SK-N-SH (cell line): ENCODE data around the gene NEK2. TPM values are rescaled to one million over a fixed set of nuclear protein-coding genes. Genes with fewer than 3 reads are reported as not detected.

Experiments
- CTCF ChIA-PET: fragments of 300-600, 350-600 bp; formaldehyde crosslinking; extraction: SDS; loops from one replicate; lab custom pipeline; 2021; lab: Yijun Ruan, JAX
- POLR2A ChIA-PET: fragments of 350-600 bp; sonication (Branson Sonifier 250); formaldehyde crosslinking; extraction: SDS; loops from one replicate; lab custom pipeline; 2020; ENCODE audit warnings: antibody characterized with exemption, inconsistent platforms; lab: Yijun Ruan, JAX
- DNase-seq: peaks from one replicate; pipeline ENCODE4 v3.0.0; 2012
- H2AFZ ChIP-seq: fragments of 200-600 bp; sonication (generic); 2 replicates; pipeline ENCODE4 v1.8.1; 2016; ENCODE audit warnings: antibody characterized with exemption, mild to moderate bottlenecking, low read depth
- H3F3A ChIP-seq: fragments of 200-600 bp; sonication (generic); replicated peaks from 2 replicates; pipeline ENCODE3; 2016; ENCODE audit warnings: antibody characterized with exemption, mild to moderate bottlenecking; ENCODE audit not compliant: insufficient read depth
- H3K27ac ChIP-seq, 2 experiments: fragments of 200-500 bp in 1 of 2; fragments of 200-600 bp in 1 of 2; sonication (Bioruptor generic) in 1 of 2; sonication (generic), shearing (Covaris generic) in 1 of 2; 2 replicates each; pipeline versions ENCODE4 v1.5.1 to v1.6.1; 2014 to 2016; ENCODE audit warnings: low read depth in 2 of 2, inconsistent platforms in 1 of 2, low read length in 1 of 2, mild to moderate bottlenecking in 1 of 2, mixed read lengths in 1 of 2
- H3K27me3 ChIP-seq: fragments of 200-600 bp; sonication (generic), shearing (Covaris generic); 2 replicates; pipeline ENCODE4 v1.6.1; 2016; ENCODE audit warnings: mixed run types; ENCODE audit not compliant: insufficient read depth
- H3K36me3 ChIP-seq, 2 experiments: fragments of 200-500 bp in 1 of 2; fragments of 200-600 bp in 1 of 2; sonication (Bioruptor generic) in 1 of 2; sonication (generic) in 1 of 2; replicated peaks in 1 of 2; 2 replicates each; pipeline versions ENCODE3 to v1.5.1; 2014 to 2016; ENCODE audit warnings: low read length in 1 of 2, mild to moderate bottlenecking in 1 of 2; ENCODE audit not compliant: insufficient read depth in 2 of 2, control insufficient read depth in 1 of 2
- H3K4me1 ChIP-seq, 2 experiments: fragments of 200-500 bp in 1 of 2; fragments of 200-600 bp in 1 of 2; sonication (Bioruptor generic) in 1 of 2; sonication (generic), shearing (Covaris generic) in 1 of 2; 2 replicates each; pipeline versions ENCODE4 v1.5.1 to v1.6.1; 2014 to 2016; ENCODE audit warnings: low read depth in 1 of 2, low read length in 1 of 2, mixed run types in 1 of 2; ENCODE audit not compliant: insufficient read depth in 2 of 2, control insufficient read depth in 1 of 2
- H3K4me2 ChIP-seq: fragments of 200-600 bp; sonication (generic), shearing (Covaris generic); 2 replicates; pipeline ENCODE4 v1.6.1; 2017; ENCODE audit warnings: mixed run types
- H3K4me3 ChIP-seq, 2 experiments: fragments of 200-500 bp in 1 of 2; fragments of 200-600 bp in 1 of 2; sonication (Bioruptor generic) in 1 of 2; sonication (generic), shearing (Covaris generic) in 1 of 2; 2 replicates each; pipeline versions ENCODE4 v1.5.1 to v1.8.1; 2014 to 2016; ENCODE audit warnings: low read depth in 2 of 2, inconsistent platforms in 1 of 2, low read length in 1 of 2, mild to moderate bottlenecking in 1 of 2, mixed read lengths in 1 of 2, moderate library complexity in 1 of 2
- H3K79me2 ChIP-seq: fragments of 200-600 bp; sonication (generic); 2 replicates; pipeline ENCODE4 v1.8.1; 2017; ENCODE audit warnings: mild to moderate bottlenecking; ENCODE audit not compliant: insufficient read depth
- H3K9ac ChIP-seq: fragments of 200-600 bp; sonication (generic); 2 replicates; pipeline ENCODE4 v1.6.1; 2017; ENCODE audit warnings: mixed run types
- H3K9me2 ChIP-seq: fragments of 200-600 bp; sonication (generic); 2 replicates; pipeline ENCODE4 v1.6.1; 2017; ENCODE audit warnings: mixed run types
- H3K9me3 ChIP-seq: fragments of 200-600 bp; sonication (generic); 2 replicates; pipeline ENCODE4 v1.6.1; 2017; ENCODE audit warnings: mixed run types, mild to moderate bottlenecking, moderate library complexity
- H4K20me1 ChIP-seq: fragments of 200-600 bp; sonication (generic); 2 replicates; pipeline ENCODE4 v1.6.1; 2017; ENCODE audit warnings: mild to moderate bottlenecking, mixed run types; ENCODE audit not compliant: insufficient read depth
- CHD2 ChIP-seq: fragments of 150-350 bp; IDR thresholded peaks from 2 replicates; pipeline ENCODE4 v1.6.1; 2018; ENCODE audit warnings: low read length; ENCODE audit not compliant: partially characterized antibody
- EP300 ChIP-seq, 2 experiments: IDR thresholded peaks; 2 replicates each; pipeline versions ENCODE4 v1.4.0 to v1.6.1; 2012; ENCODE audit warnings: borderline replicate concordance in 1 of 2, low read depth in 1 of 2, low read length in 1 of 2
- FOSL2 ChIP-seq: IDR thresholded peaks from 2 replicates; pipeline ENCODE4 v1.4.0; 2012; ENCODE audit warnings: low read depth, mild to moderate bottlenecking, moderate library complexity, borderline replicate concordance
- FOXM1 ChIP-seq: IDR thresholded peaks from 2 replicates; pipeline ENCODE4 v1.4.0; 2012; ENCODE audit warnings: low read depth, mild to moderate bottlenecking
- GABPA ChIP-seq: IDR thresholded peaks from 2 replicates; pipeline ENCODE4 v1.4.0; 2012; ENCODE audit warnings: low read depth, mild to moderate bottlenecking
- GATA2 ChIP-seq: sonication (generic); formaldehyde crosslinking; IDR thresholded peaks from 2 replicates; pipeline ENCODE4 v1.5.0; 2020; ENCODE audit warnings: mild to moderate bottlenecking, missing genetic modification reagents
- JUND ChIP-seq: IDR thresholded peaks from 2 replicates; pipeline ENCODE4 v1.4.0; 2012
- MAX ChIP-seq: IDR thresholded peaks from 2 replicates; pipeline ENCODE4 v1.4.0; 2012; ENCODE audit warnings: low read depth
- MEF2A ChIP-seq: IDR thresholded peaks from 2 replicates; pipeline ENCODE4 v1.4.0; 2012; ENCODE audit warnings: low read depth, borderline replicate concordance
- NFIC ChIP-seq: IDR thresholded peaks from 2 replicates; pipeline ENCODE4 v1.4.0; 2012; ENCODE audit warnings: borderline replicate concordance
- RAD21 ChIP-seq: IDR thresholded peaks from 2 replicates; pipeline ENCODE4 v1.6.1; 2012; ENCODE audit warnings: mild to moderate bottlenecking, low read length
- REST ChIP-seq: IDR thresholded peaks from 2 replicates; pipeline ENCODE4 v1.6.1; 2012; ENCODE audit warnings: mild to moderate bottlenecking, low read depth, low read length, moderate library complexity
- SIN3A ChIP-seq: IDR thresholded peaks from 2 replicates; pipeline ENCODE4 v1.6.1; 2012; ENCODE audit warnings: low read depth, mild to moderate bottlenecking, low read length, moderate library complexity, borderline replicate concordance
- TAF1 ChIP-seq: IDR thresholded peaks from 2 replicates; pipeline ENCODE4 v1.6.1; 2012; ENCODE audit warnings: low read depth, mild to moderate bottlenecking, low read length, moderate library complexity, borderline replicate concordance
- TCF12 ChIP-seq: IDR thresholded peaks from 2 replicates; pipeline ENCODE4 v1.4.0; 2012
- WGBS: methylation state at CpG from one replicate; pipeline ENCODE4 v1.1.6; 2017; ENCODE audit warnings: low lambda C conversion rate; 5-methylcytosine and 5-hydroxymethylcytosine counted together
- polyA plus RNA-seq, 3 experiments: library from polyadenylated mRNA; depleted of rRNA; stranded (reverse); fragments of >200 nt; gene quantifications; 2 replicates each; pipeline ENCODE4 v1.2.3, GENCODE V29; 2012

Gene NEK2
- polyA plus RNA-seq, 1 of the 3 experiments (the other 2 are of a cell fraction) = 9.4 TPM

- no peak for DNase-seq
- H3K4me2 ChIP-seq = peak overlapping the region; percentile 17; the same call in 1 of the 2 replicates
- POLR2A ChIA-PET = no interaction called here
- WGBS = 70% methylated on average over 8 of the region's 13 CpGs
- CTCF ChIA-PET = interaction anchor here (0.9 to 4.0 kb wide), 10 partner anchors 10 to 309 kb away, joined by 3 to 16 read pairs (median 4); no protein-coding TSS in a partner anchor
- no peak overlapping the region for H3K9ac ChIP-seq
- peaks cover 15 to 19% of the 10 kb centered on the region in 2 experiments; a peak in 3 of 4 replicates for H3K4me1 ChIP-seq
- no peaks in the 10 kb centered on the region for H4K20me1 ChIP-seq
- H3K9me2 ChIP-seq = no peaks in the 10 kb centered on the region
- H3K9me3 ChIP-seq = no peaks in the 10 kb centered on the region
- peak overlapping the region; percentile 53; the same call in 1 of the 2 replicates for H2AFZ ChIP-seq
- no peak for TF ChIP-seq CHD2
- no peak for TF ChIP-seq GABPA
- TF ChIP-seq EP300 (IDR thresholded peaks at IDR 0.05; ENCODE audit: borderline replicate concordance in 1 of 2, low read depth in 1 of 2, low read length in 1 of 2) = no peak
- peak; percentile 30; the same call in 1 of the 2 replicates for TF ChIP-seq TCF12
- TF ChIP-seq MAX = peak; percentile 47; the same call in 1 of the 2 replicates
- no peak for TF ChIP-seq JUND
- 0 out of 2 replicates have a peak, but pooled peaks have one; percentile 15 for TF ChIP-seq TAF1
- peak; percentile 45 for TF ChIP-seq NFIC
- H3F3A ChIP-seq = peaks cover 14% of the 10 kb centered on the region
- H3K4me3 ChIP-seq = no peak overlapping the region
- H3K27ac ChIP-seq = peak overlapping the region in 1 of 2 experiments; percentile 63; a peak in 3 of 4 replicates
- no peaks in the 10 kb centered on the region for H3K36me3 ChIP-seq
- H3K27me3 ChIP-seq = no peaks in the 10 kb centered on the region
- H3K79me2 ChIP-seq = no peaks in the 10 kb centered on the region
Measured at GRCh38 chr1:211632808-211633523, 42.5 kb downstream of the NEK2 start.

- H3K36me3 ChIP-seq = no peaks in the 10 kb centered on the region
- no peaks in the 10 kb centered on the region for H3K79me2 ChIP-seq
- no peaks in the 10 kb centered on the region for H3K9me3 ChIP-seq
- WGBS = 88% methylated on average over 14 of the region's 16 CpGs
- no peaks in the 10 kb centered on the region for H3K9me2 ChIP-seq
- H3K27me3 ChIP-seq = no peaks in the 10 kb centered on the region
- ChIA-PET CTCF (interaction anchor here (0.9 to 4.0 kb wide), 10 partner anchors 9 to 308 kb away, joined by 3 to 16 read pairs (median 4); no protein-coding TSS in a partner anchor), POLR2A (interaction anchor here (0.7 kb wide), 1 partner anchor 403 kb away, joined by 3 read pairs; the partner anchor contains the start of genes DTL and INTS7)
- H3K4me3 ChIP-seq = no peak overlapping the region
- H2AFZ ChIP-seq = 0 out of 2 replicates have a peak overlapping the region, but pooled peaks have one; percentile 53
- no peaks in the 10 kb centered on the region for H4K20me1 ChIP-seq
- H3K4me1 ChIP-seq = peaks cover 15 to 19% of the 10 kb centered on the region in 2 experiments; a peak in 3 of 4 replicates
- H3K27ac ChIP-seq = peak overlapping the region in 1 of 2 experiments; percentile 63; a peak in 1 of 4 replicates
- DNase-seq = no peak
- no peak overlapping the region for H3K4me2 ChIP-seq
- no peak overlapping the region for H3K9ac ChIP-seq
- TF ChIP-seq FOSL2 (no peak), SIN3A (no peak), RAD21 (no peak), REST (no peak), GATA2 (CRISPR knock-in tag) (no peak), MAX (no peak), TCF12 (no peak), CHD2 (no peak), MEF2A (no peak), FOXM1 (no peak)
- peaks cover 14% of the 10 kb centered on the region for H3F3A ChIP-seq
Measured at GRCh38 chr1:211632117-211632807, 43.2 kb downstream of the NEK2 start.
